SU-DHL-6 (cell line): ENCODE results near the gene BET1L.

Experiments
- H2AFZ ChIP-seq: fragments of 200-600 bp; sonication (generic); 2 replicates; pipeline ENCODE4 v1.6.1; 2014; ENCODE audit warnings: low read depth, mild to moderate bottlenecking, moderate library complexity, mixed read lengths, antibody characterized with exemption, low read length; ENCODE audit not compliant: severe bottlenecking
- H3F3A ChIP-seq: fragments of 200-600 bp; shearing (Covaris generic); 2 replicates; pipeline ENCODE4 v1.6.0; 2016; ENCODE audit warnings: antibody characterized with exemption, mild to moderate bottlenecking; ENCODE audit not compliant: insufficient read depth
- H3K27ac ChIP-seq: fragments of 200-600 bp; sonication (generic); 2 replicates; pipeline ENCODE4 v1.5.1; 2016; ENCODE audit warnings: low read depth, mild to moderate bottlenecking, low read length, moderate library complexity, mixed read lengths
- H3K27me3 ChIP-seq: fragments of 200-600 bp; sonication (generic), shearing (Covaris generic); 2 replicates; pipeline ENCODE4 v1.6.0; 2014; ENCODE audit warnings: mild to moderate bottlenecking, low read length
- H3K36me3 ChIP-seq: fragments of 200-600 bp; sonication (generic); 2 replicates; pipeline ENCODE4 v1.6.1; 2014; ENCODE audit warnings: mild to moderate bottlenecking, low read length, mixed read lengths
- H3K4me2 ChIP-seq: fragments of 300-600, 200-600 bp; shearing (Covaris generic), sonication (generic); 2 replicates; pipeline ENCODE4 v1.6.0; 2014; ENCODE audit warnings: low read length, low read depth, mild to moderate bottlenecking; ENCODE audit not compliant: poor library complexity, severe bottlenecking
- H3K4me3 ChIP-seq: fragments of 200-600 bp; sonication (generic); 2 replicates; pipeline ENCODE4 v1.5.1; 2014; ENCODE audit warnings: antibody characterized with exemption, low read length, mild to moderate bottlenecking, mixed read lengths; ENCODE audit not compliant: insufficient read depth, poor library complexity, severe bottlenecking
- H3K79me2 ChIP-seq: fragments of 200-600 bp; sonication (generic); 2 replicates; pipeline ENCODE4 v1.6.1; 2014; ENCODE audit warnings: mild to moderate bottlenecking, low read length, moderate library complexity; ENCODE audit not compliant: insufficient read depth
- H3K9ac ChIP-seq: fragments of 200-600 bp; sonication (generic); 2 replicates; pipeline ENCODE4 v1.7.0; 2014; ENCODE audit warnings: mild to moderate bottlenecking, low read length
- H3K9me2 ChIP-seq: fragments of 200-600 bp; sonication (generic); replicated peaks from 2 replicates; pipeline ENCODE4 v1.6.1; 2014; ENCODE audit warnings: low read length; ENCODE audit not compliant: insufficient read depth
- H3K9me3 ChIP-seq: fragments of 200-600 bp; sonication (generic); 2 replicates; pipeline ENCODE4 v1.6.1; 2014; ENCODE audit warnings: low read length, mixed read lengths; ENCODE audit not compliant: insufficient read depth
- H4K20me1 ChIP-seq: fragments of 200-600 bp; sonication (generic); 2 replicates; pipeline ENCODE4 v1.6.1; 2014; ENCODE audit warnings: low read depth, mild to moderate bottlenecking, antibody characterized with exemption, low read length, moderate library complexity, mixed read lengths
- EZH2phosphoT487 ChIP-seq: fragments of 200-600 bp; sonication (generic), shearing (Covaris generic); conservative IDR thresholded peaks from 2 replicates; pipeline ENCODE4 v1.6.1; 2018; ENCODE audit warnings: mild to moderate bottlenecking, antibody characterized with exemption, low read length, moderate library complexity, mixed read lengths
- TF ChIP-seq, protein P1 (sequence below): fragments of 200-600 bp; sonication (generic); IDR thresholded peaks from one replicate; pipeline ENCODE4 v1.5.1; 2017; ENCODE audit warnings: antibody characterized with exemption, mild to moderate bottlenecking, low read length, moderate library complexity; ENCODE audit not compliant: insufficient read depth, poor library complexity, severe bottlenecking

BET1L gene

DNA sequence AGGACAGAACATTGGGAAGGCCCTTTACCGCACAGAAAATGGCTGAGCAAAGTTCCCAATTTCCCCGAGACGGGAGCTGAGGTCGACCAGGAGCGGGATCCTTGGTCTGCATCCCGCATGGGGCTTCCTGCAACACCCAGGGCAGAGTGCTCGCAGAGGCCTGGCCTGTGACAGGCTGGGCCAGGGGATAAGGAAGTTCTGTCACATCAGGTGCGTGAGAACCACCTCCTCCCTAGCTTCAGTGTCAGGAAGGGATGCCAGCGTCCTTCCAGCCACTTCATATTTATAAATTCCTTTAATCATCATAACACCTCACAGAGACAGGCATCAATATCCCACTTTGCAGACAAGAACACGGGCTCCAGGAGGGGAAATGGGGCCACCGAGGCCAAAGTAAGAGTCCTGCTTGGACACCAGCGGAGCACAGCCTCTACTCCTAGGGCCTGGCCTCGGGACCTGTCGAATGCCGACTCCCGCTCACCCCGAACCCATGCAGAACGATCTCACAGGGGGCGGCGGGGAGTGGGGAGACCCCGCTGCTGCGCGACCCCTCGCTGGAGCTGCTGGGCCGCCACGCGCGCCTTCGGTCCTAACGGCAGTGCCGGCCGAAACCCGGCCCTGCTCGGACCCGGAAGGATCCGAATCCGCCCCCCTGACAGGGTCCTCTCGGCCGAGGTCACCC lies 532 bp downstream of the BET1L start:
- H3K9ac ChIP-seq: peak overlapping the region; percentile 80
- H3K9me3 ChIP-seq: no peaks in the 10 kb centered on the region
- H3K4me3 ChIP-seq: peak overlapping the region; percentile 65
- TF ChIP-seq, protein P1, sequence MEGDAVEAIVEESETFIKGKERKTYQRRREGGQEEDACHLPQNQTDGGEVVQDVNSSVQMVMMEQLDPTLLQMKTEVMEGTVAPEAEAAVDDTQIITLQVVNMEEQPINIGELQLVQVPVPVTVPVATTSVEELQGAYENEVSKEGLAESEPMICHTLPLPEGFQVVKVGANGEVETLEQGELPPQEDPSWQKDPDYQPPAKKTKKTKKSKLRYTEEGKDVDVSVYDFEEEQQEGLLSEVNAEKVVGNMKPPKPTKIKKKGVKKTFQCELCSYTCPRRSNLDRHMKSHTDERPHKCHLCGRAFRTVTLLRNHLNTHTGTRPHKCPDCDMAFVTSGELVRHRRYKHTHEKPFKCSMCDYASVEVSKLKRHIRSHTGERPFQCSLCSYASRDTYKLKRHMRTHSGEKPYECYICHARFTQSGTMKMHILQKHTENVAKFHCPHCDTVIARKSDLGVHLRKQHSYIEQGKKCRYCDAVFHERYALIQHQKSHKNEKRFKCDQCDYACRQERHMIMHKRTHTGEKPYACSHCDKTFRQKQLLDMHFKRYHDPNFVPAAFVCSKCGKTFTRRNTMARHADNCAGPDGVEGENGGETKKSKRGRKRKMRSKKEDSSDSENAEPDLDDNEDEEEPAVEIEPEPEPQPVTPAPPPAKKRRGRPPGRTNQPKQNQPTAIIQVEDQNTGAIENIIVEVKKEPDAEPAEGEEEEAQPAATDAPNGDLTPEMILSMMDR: no peak
- no peak for TF ChIP-seq EZH2phosphoT487
- H3K27me3 ChIP-seq: no peaks in the 10 kb centered on the region
- H4K20me1 ChIP-seq: no peaks in the 10 kb centered on the region; the same call in 1 of the 2 replicates
- peaks cover 9% of the 10 kb centered on the region for H3F3A ChIP-seq
- H3K79me2 ChIP-seq: peaks cover 30% of the 10 kb centered on the region
- peak overlapping the region; percentile 1 for H2AFZ ChIP-seq
- H3K36me3 ChIP-seq: no peaks in the 10 kb centered on the region
- H3K27ac ChIP-seq: peak overlapping the region; percentile 30
- H3K9me2 ChIP-seq: no peaks in the 10 kb centered on the region
- peak overlapping the region; percentile 75 for H3K4me2 ChIP-seq

DNA sequence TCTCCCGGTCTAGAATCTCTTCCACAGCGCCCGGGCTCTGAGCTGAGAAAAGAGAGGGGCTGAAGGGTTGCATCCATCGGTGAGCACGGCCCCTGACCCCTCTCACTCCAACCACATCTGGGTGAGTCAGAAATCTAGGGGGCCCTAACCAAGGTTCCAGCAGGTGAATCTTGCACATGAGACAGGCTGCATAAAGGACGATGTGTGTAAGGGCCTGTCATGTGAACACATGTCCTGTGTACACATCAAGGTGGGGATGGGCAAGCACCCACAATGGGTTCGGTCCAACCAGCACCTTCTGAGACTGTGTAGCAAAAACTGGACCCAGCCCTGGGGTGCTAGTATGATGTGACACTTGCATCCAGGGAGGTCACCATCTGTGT lies 1.2 kb downstream of the BET1L start:
- H4K20me1 ChIP-seq: no peaks in the 10 kb centered on the region; the same call in 1 of the 2 replicates
- H3F3A ChIP-seq: peaks cover 9% of the 10 kb centered on the region
- peak overlapping the region; percentile 80 for H3K9ac ChIP-seq
- H3K4me2 ChIP-seq: peak overlapping the region; percentile 75
- H3K4me3 ChIP-seq: peak overlapping the region; percentile 65
- no peaks in the 10 kb centered on the region for H3K9me3 ChIP-seq
- H3K27ac ChIP-seq: no peak overlapping the region
- H3K79me2 ChIP-seq: peaks cover 30% of the 10 kb centered on the region
- H3K9me2 ChIP-seq: no peaks in the 10 kb centered on the region
- no peaks in the 10 kb centered on the region for H3K27me3 ChIP-seq
- no peak overlapping the region for H2AFZ ChIP-seq
- TF ChIP-seq, protein P1: no peak
- TF ChIP-seq EZH2phosphoT487: no peak
- no peaks in the 10 kb centered on the region for H3K36me3 ChIP-seq

DNA sequence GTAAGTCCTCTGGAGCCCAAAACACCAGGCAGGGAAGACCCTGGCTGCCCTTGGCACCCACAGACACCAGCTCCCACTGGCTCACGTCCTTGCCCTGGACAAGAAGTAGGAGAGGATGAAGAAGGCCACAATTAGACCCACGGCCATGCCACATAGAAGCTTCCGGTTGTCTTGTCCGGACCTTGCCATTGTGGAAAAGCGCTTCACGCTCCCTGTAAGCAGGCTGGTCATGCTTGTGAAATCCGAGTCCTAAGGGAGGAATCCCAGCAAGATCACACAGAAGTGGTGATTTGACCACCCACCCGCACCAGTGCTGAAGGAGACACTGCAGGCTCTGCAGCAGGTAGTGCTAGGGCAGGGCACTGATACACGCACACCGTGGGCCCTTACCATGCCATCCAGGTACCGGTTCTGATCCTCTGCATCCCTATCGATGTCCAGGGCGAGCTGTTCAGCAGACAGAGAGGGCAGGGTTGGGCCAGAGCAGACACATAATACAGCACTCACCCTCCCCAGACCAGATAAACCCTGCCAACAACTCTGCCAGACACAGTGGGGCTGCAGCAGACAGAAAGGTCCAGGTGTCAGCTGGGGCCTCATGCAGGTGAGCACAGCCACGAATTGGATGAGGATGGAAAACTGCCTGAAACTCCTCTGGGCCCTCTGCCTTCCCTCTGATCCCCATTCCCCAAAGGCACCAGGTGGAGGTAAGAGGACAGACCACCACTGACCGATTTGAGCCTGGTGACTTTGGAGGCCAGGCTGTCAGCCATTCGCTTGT lies 1.8 kb downstream of the BET1L start:
- H3K9me3 ChIP-seq: no peaks in the 10 kb centered on the region
- no peaks in the 10 kb centered on the region; the same call in 1 of the 2 replicates for H4K20me1 ChIP-seq
- no peaks in the 10 kb centered on the region for H3K27me3 ChIP-seq
- 0 out of 2 replicates have a peak overlapping the region, but pooled peaks have one; percentile 80 for H3K9ac ChIP-seq
- no peak overlapping the region for H2AFZ ChIP-seq
- no peaks in the 10 kb centered on the region for H3K9me2 ChIP-seq
- TF ChIP-seq, protein P1: no peak
- no peak for TF ChIP-seq EZH2phosphoT487
- H3F3A ChIP-seq: peaks cover 9% of the 10 kb centered on the region
- H3K36me3 ChIP-seq: no peaks in the 10 kb centered on the region
- H3K79me2 ChIP-seq: peaks cover 28% of the 10 kb centered on the region
- peak overlapping the region; percentile 75 for H3K4me2 ChIP-seq
- H3K27ac ChIP-seq: no peak overlapping the region
- no peak overlapping the region for H3K4me3 ChIP-seq
